ENCODE results near the gene SLC44A1. TPM values are rescaled to one million over a fixed set of nuclear protein-coding genes. Genes with fewer than 3 reads are reported as not detected.

The SLC44A1 gene
- total RNA-seq, 4 donors from 2014 or later = 35.4 to 62.3 (median 48.2) TPM

- ATAC-seq (ENCODE audit: low FRiP score) (no peak), DNase-seq (ENCODE audit: low spot score) (no peak)
- no peak for TF ChIP-seq CTCF (IDR thresholded peaks at IDR 0.05)
Measured at GRCh38 chr9:105479846-105480245, 235.4 kb downstream of the SLC44A1 start.

GRCh38 chr9:105483618-105484017 is 239.2 kb downstream of the SLC44A1 start:
- no peak for DNase-seq (ENCODE audit: low spot score)
- TF ChIP-seq CTCF (IDR thresholded peaks at IDR 0.05) = no peak
- ATAC-seq (ENCODE audit: low FRiP score) = no peak

- ATAC-seq (ENCODE audit: low FRiP score) (no peak), DNase-seq (ENCODE audit: low spot score) (no peak)
- no peak for TF ChIP-seq CTCF (IDR thresholded peaks at IDR 0.05)
Measured at GRCh38 chr9:105484226-105484625, 239.8 kb downstream of the SLC44A1 start.

GRCh38 chr9:105485131-105485530 is 240.7 kb downstream of the SLC44A1 start:
- TF ChIP-seq CTCF (IDR thresholded peaks at IDR 0.05) = no peak
- no peak for DNase-seq (ENCODE audit: low spot score)
- no peak for ATAC-seq (ENCODE audit: low FRiP score)

Other genes with a start within 250 kb of the SLC44A1 start
- gene FSD1L, start 203.4 kb downstream of the SLC44A1 start, total RNA-seq = 1 to 10 TPM; 2.9 to 9.5 (median 6.0) TPM

All from omental fat pad (tissue), 4 donors.